Duodenal mucosa (tissue), 2 donors: ENCODE measurements around the gene TGFB1I1.
"Not testable (repeated sequence)": the region's sequence is repeated elsewhere in the genome, so short reads cannot be mapped to it uniquely, and the experiment has no call there.

Source experiments
- H3K27ac ChIP-seq: one replicate; pipeline ENCODE4 v1.7.0; 2013; ENCODE audit warnings: low read depth, low read length
- H3K27me3 ChIP-seq, 2 donors: one replicate each; pipeline ENCODE4 v1.7.0; 2013; ENCODE audit warnings: low read length in 2 of 2, control low read depth in 1 of 2; ENCODE audit not compliant: insufficient read depth in 2 of 2, control insufficient read depth in 1 of 2
- H3K36me3 ChIP-seq, 2 donors: one replicate each; pipeline ENCODE4 v1.7.0; 2013; ENCODE audit warnings: low read length in 2 of 2, control low read depth in 1 of 2; ENCODE audit not compliant: insufficient read depth in 2 of 2, control insufficient read depth in 1 of 2
- H3K4me1 ChIP-seq, 2 donors: one replicate each; pipeline ENCODE4 v1.7.0; 2013; ENCODE audit warnings: low read length in 2 of 2, control low read depth in 1 of 2; ENCODE audit not compliant: insufficient read depth in 2 of 2, control insufficient read depth in 1 of 2
- H3K4me3 ChIP-seq, 2 donors: one replicate each; pipeline ENCODE4 v1.7.0; 2013; ENCODE audit warnings: low read length in 2 of 2, low read depth in 1 of 2
- H3K9ac ChIP-seq, 2 donors: one replicate each; pipeline ENCODE4 v1.7.0; 2013; ENCODE audit warnings: low read length in 2 of 2, low read depth in 1 of 2
- H3K9me3 ChIP-seq, 2 donors: one replicate each; pipeline ENCODE4 v1.7.0; 2013; ENCODE audit warnings: low read length in 2 of 2, control low read depth in 1 of 2; ENCODE audit not compliant: control insufficient read depth in 1 of 2

The TGFB1I1 gene

GRCh38 chr16:31499928-31500327, 28.0 kb downstream of the TGFB1I1 start:
- Histone ChIP-seq H3K36me3 (peaks cover 20 to 52% of the 10 kb centered on the region in 2 donors), H3K9ac (no peak overlapping the region), H3K9me3 (no peaks in the 10 kb centered on the region), H3K27me3 (no peaks in the 10 kb centered on the region), H3K4me3 (no peak overlapping the region), H3K27ac (no peak overlapping the region), H3K4me1 (peaks cover 4 to 5% of the 10 kb centered on the region in 2 donors)

- no peak overlapping the region for H3K4me3 ChIP-seq
- peaks cover 4 to 7% of the 10 kb centered on the region in 2 donors for H3K4me1 ChIP-seq
- H3K27ac ChIP-seq = no peak overlapping the region
- H3K9me3 ChIP-seq = no peaks in the 10 kb centered on the region
- no peak overlapping the region for H3K9ac ChIP-seq
- H3K27me3 ChIP-seq = no peaks in the 10 kb centered on the region
- peaks cover 11 to 47% of the 10 kb centered on the region in 2 donors for H3K36me3 ChIP-seq
Measured at GRCh38 chr16:31501226-31501965, 29.4 kb downstream of the TGFB1I1 start.

GRCh38 chr16:31501966-31502348, 30.0 kb downstream of the TGFB1I1 start:
- H3K36me3 ChIP-seq = peaks cover 11 to 43% of the 10 kb centered on the region in 2 donors
- H3K9ac ChIP-seq = no peak overlapping the region
- no peak overlapping the region for H3K27ac ChIP-seq
- H3K9me3 ChIP-seq = no peaks in the 10 kb centered on the region
- H3K27me3 ChIP-seq = no peaks in the 10 kb centered on the region
- H3K4me1 ChIP-seq = peaks cover 8 to 13% of the 10 kb centered on the region in 2 donors
- no peak overlapping the region for H3K4me3 ChIP-seq

GRCh38 chr16:31502981-31503380, 31.0 kb downstream of the TGFB1I1 start:
- Histone ChIP-seq H3K9me3 (no peaks in the 10 kb centered on the region), H3K9ac (no peak overlapping the region), H3K4me1 (peaks cover 15 to 20% of the 10 kb centered on the region in 2 donors), H3K27me3 (no peaks in the 10 kb centered on the region), H3K27ac (no peak overlapping the region), H3K4me3 (no peak overlapping the region), H3K36me3 (peaks cover 11 to 33% of the 10 kb centered on the region in 2 donors)

GRCh38 chr16:31503555-31503954, 31.6 kb downstream of the TGFB1I1 start:
- not testable (repeated sequence) for H3K9ac ChIP-seq, H3K4me3 ChIP-seq, H3K9me3 ChIP-seq, H3K27me3 ChIP-seq, H3K27ac ChIP-seq
- Histone ChIP-seq H3K4me1 (peaks cover 15 to 21% of the 10 kb centered on the region in 2 donors), H3K36me3 (peaks cover 11 to 28% of the 10 kb centered on the region in 2 donors)

GRCh38 chr16:31504159-31504558, 32.2 kb downstream of the TGFB1I1 start:
- Histone ChIP-seq H3K9ac (no peak overlapping the region), H3K4me3 (no peak overlapping the region), H3K27me3 (no peaks in the 10 kb centered on the region), H3K4me1 (peaks cover 19 to 27% of the 10 kb centered on the region in 2 donors), H3K9me3 (no peaks in the 10 kb centered on the region), H3K36me3 (peaks cover 6 to 22% of the 10 kb centered on the region in 2 donors), H3K27ac (no peak overlapping the region)

- no peak overlapping the region for H3K4me3 ChIP-seq
- peaks cover 0 to 9% of the 10 kb centered on the region in 2 donors for H3K36me3 ChIP-seq
- H3K27me3 ChIP-seq = no peaks in the 10 kb centered on the region
- H3K27ac ChIP-seq = no peak overlapping the region
- H3K9ac ChIP-seq = no peak overlapping the region
- no peaks in the 10 kb centered on the region for H3K9me3 ChIP-seq
- peaks cover 27 to 31% of the 10 kb centered on the region in 2 donors for H3K4me1 ChIP-seq
Measured at GRCh38 chr16:31505483-31505882, 33.5 kb downstream of the TGFB1I1 start.

- peak overlapping the region; percentile 95 to 96 for H3K9ac ChIP-seq
- no peaks in the 10 kb centered on the region for H3K9me3 ChIP-seq
- H3K27me3 ChIP-seq = no peaks in the 10 kb centered on the region
- no peak overlapping the region for H3K27ac ChIP-seq
- peaks cover 0 to 7% of the 10 kb centered on the region in 2 donors for H3K36me3 ChIP-seq
- peak overlapping the region; percentile 96 for H3K4me3 ChIP-seq
- H3K4me1 ChIP-seq = peaks cover 23 to 26% of the 10 kb centered on the region in 2 donors
Measured at GRCh38 chr16:31507617-31507928, 35.6 kb downstream of the TGFB1I1 start.

- Histone ChIP-seq H3K36me3 (peaks cover 0 to 7% of the 10 kb centered on the region in 2 donors), H3K9ac (peak within 1 kb of the TSS; percentile 95 to 96), H3K4me3 (peak within 1 kb of the TSS; percentile 96), H3K27me3 (no peaks in the 10 kb centered on the region), H3K4me1 (peaks cover 23 to 26% of the 10 kb centered on the region in 2 donors), H3K27ac (peak within 1 kb of the TSS; percentile 82), H3K9me3 (no peaks in the 10 kb centered on the region)
Measured at GRCh38 chr16:31507929-31508705, 36.2 kb downstream of the TGFB1I1 start, which contains the start of gene RUSF1. RUSF1 (minus strand) TSS chr16:31508391; CDS start chr16:31508373, 18 bp downstream.

GRCh38 chr16:31508706-31509195, 36.8 kb downstream of the TGFB1I1 start:
- no peaks in the 10 kb centered on the region for H3K9me3 ChIP-seq
- H3K4me3 ChIP-seq = peak overlapping the region; percentile 96
- H3K36me3 ChIP-seq = peaks cover 0 to 7% of the 10 kb centered on the region in 2 donors
- H3K9ac ChIP-seq = peak overlapping the region; percentile 95 to 96
- H3K27me3 ChIP-seq = no peaks in the 10 kb centered on the region
- peak overlapping the region; percentile 82 for H3K27ac ChIP-seq
- peaks cover 23 to 26% of the 10 kb centered on the region in 2 donors for H3K4me1 ChIP-seq
